HT-29 (cell line): ENCODE data around the gene TECPR1. TPM values are rescaled to one million over a fixed set of nuclear protein-coding genes. Genes with fewer than 3 reads are reported as not detected.
A peak's percentile ranks its signal among the peaks of the same experiment; 100 is the strongest.

Experiments used
- DNase-seq: peaks from one replicate; pipeline ENCODE4 v3.0.0-alpha.2; 2015; ENCODE audit warnings: low spot score
- total RNA-seq: library from RNA; depleted of rRNA; stranded (reverse); fragments of >200 nt; shearing (Covaris generic); gene quantifications from 2 replicates; pipeline ENCODE4 v1.2.3, GENCODE V29; 2014

TECPR1 gene
- total RNA-seq, 1 experiment from 2014 or later, result 36.2 TPM

- peak; percentile 51 for DNase-seq
These were observed 40.8 kb downstream of the TECPR1 start, which contains the start of gene BHLHA15 for GRCh38 chr7:98211221-98211675. Gene BHLHA15, plus strand, starts transcription at chr7:98211439. Its CDS starts 871 bp downstream, at chr7:98212310.

GRCh38 chr7:98210513-98211220 is 41.4 kb downstream of the TECPR1 start:
- peak; percentile 36 for DNase-seq

GRCh38 chr7:98209166-98209920 is 42.7 kb downstream of the TECPR1 start:
- no peak for DNase-seq

- DNase-seq, result no peak
These were observed 45.3 kb downstream of the TECPR1 start for GRCh38 chr7:98206451-98207330.

- no peak for DNase-seq
These were observed 46.7 kb downstream of the TECPR1 start for GRCh38 chr7:98205162-98205845.

GRCh38 chr7:98204670-98205069 is 47.4 kb downstream of the TECPR1 start:
- DNase-seq, result no peak

GRCh38 chr7:98203964-98204605 is 47.9 kb downstream of the TECPR1 start:
- DNase-seq, result no peak

- DNase-seq, result no peak
These were observed 48.6 kb downstream of the TECPR1 start for GRCh38 chr7:98203261-98203963.

- no peak for DNase-seq
These were observed 49.5 kb downstream of the TECPR1 start for GRCh38 chr7:98202367-98203195.

- DNase-seq, result no peak
These were observed 51.7 kb downstream of the TECPR1 start for GRCh38 chr7:98200364-98200763.

- DNase-seq, result no peak
These were observed 52.9 kb downstream of the TECPR1 start for GRCh38 chr7:98199131-98199530.

GRCh38 chr7:98196706-98197605 is 55.1 kb downstream of the TECPR1 start:
- DNase-seq, result no peak

GRCh38 chr7:98194672-98195457 is 57.2 kb downstream of the TECPR1 start:
- DNase-seq, result no peak

GRCh38 chr7:98194186-98194585 is 57.8 kb downstream of the TECPR1 start:
- no peak for DNase-seq

- no peak for DNase-seq
These were observed 58.4 kb downstream of the TECPR1 start for GRCh38 chr7:98193474-98194180.

GRCh38 chr7:98192781-98193457 is 59.1 kb downstream of the TECPR1 start:
- no peak for DNase-seq
